Measurements from ENCODE around the gene TCF19. TPM values are rescaled to one million over a fixed set of nuclear protein-coding genes. Genes with fewer than 3 reads are reported as not detected.
"Not testable (repeated sequence)": the region's sequence is repeated elsewhere in the genome, so short reads cannot be mapped to it uniquely, and the experiment has no call there.

The TCF19 gene
- total RNA-seq, 1 experiment from 2014 or later, result 18.8 TPM

DNA sequence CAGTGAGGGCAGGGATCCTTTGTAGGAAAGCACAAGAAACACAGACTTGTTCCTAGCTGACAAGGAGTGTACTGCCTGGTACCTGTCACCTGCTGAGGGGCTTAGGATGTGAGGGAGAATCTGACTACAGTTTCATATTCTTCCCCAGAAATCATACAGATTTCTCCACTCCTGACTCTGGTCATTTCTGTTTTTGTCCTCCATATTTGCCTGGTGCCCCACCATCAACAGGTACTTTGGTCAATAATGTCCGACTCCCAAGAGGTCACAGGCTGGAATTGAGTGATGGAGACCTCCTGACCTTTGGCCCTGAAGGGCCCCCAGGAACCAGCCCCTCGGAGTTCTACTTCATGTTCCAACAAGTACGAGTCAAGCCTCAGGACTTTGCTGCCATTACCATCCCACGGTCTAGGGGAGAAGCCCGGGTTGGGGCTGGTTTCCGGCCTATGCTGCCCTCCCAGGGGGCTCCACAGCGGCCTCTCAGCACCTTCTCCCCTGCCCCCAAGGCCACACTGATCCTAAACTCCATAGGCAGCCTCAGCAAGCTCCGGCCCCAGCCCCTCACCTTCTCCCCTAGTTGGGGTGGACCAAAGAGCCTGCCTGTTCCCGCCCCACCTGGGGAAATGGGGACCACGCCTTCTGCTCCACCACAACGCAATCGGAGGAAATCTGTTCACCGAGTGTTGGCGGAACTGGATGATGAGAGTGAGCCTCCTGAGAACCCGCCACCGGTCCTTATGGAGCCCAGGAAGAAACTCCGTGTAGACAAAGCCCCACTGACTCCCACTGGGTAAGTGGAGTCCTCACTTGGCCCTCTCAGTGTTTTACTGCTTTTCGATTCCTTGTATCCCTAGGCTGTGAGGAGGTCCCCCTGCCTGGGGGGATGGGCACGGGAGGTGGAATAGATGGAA, 3.1 kb downstream of the TCF19 start:
- DNase-seq (ENCODE audit: low spot score), result no peak

DNA sequence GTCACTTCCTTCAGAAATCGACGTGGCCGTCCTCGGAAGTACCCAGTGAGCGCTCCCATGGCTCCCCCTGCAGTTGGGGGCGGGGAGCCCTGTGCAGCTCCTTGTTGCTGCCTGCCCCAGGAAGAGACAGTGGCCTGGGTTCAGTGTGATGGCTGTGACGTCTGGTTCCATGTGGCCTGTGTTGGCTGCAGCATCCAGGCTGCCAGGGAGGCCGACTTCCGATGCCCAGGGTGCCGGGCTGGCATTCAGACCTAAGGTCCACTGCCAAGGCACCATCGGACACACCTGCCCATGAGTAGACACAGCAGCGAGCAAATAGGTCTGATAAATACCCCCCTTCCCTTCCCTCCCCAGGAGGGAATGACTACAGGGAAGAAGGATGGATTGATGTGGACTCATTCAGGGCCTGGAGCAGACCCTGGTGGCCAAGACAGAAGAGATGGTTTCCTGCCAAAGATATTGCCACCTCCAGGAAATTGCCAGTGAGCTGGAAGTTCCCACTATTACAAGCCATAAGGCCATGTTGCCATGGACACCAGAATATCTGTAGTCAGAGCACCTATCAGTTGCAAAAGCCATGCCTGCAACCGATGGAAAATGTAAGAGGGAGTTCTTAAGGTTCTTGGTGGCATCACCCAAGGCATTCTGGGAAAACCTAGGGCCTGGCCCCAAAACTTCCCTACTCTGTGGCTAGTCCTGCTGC, 4.2 kb downstream of the TCF19 start:
- no peak for DNase-seq (ENCODE audit: low spot score)

DNA sequence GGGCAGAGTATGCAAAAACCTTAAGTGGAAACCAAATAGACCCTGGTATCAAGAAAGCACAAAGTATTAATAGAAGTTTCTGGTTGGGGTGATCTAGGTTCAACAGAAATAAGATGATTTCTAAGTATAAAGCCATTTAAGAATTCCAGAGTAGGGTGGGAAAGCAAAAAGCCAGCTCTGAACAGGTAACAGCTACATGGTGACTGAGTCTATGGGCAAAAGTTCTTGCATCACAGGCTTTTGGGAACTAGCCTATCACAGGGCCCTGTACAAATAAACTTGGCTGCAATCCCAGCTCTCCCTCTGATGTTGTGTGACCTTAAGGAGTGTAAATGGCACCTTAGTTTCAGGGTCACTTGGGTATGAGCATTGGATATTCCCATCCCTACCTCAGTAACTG, 5.5 kb downstream of the TCF19 start:
- DNase-seq (ENCODE audit: low spot score), result no peak

DNA sequence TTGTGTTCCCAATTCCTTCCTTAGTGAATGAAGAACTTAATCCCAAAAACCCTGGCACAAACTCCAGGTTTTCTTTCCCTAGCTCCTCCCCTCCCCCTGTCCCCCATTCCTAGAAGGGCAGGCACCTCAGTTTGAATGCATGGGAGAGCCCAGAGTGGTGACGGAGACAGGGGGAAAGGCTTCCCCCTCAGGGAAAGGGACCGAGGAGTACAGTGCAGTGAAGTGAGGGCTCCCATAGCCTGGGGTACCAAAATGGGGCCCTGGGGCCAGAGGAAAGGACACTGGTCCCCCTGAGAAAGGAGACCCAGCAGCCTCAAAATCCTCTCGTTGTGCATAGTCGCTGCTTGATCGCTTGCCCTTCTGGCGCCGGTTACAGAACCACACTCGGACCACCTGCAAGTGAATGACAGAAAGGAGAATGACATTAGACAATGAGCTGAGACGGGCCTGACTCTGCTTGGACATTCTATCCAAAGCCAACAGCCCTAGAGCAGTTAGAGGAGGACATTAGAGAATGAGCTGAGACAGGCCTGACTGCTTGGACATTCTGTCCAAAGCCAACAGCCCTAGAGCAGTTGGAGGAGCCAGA, 6.2 kb downstream of the TCF19 start:
- DNase-seq (ENCODE audit: low spot score), result not testable (repeated sequence)

DNA sequence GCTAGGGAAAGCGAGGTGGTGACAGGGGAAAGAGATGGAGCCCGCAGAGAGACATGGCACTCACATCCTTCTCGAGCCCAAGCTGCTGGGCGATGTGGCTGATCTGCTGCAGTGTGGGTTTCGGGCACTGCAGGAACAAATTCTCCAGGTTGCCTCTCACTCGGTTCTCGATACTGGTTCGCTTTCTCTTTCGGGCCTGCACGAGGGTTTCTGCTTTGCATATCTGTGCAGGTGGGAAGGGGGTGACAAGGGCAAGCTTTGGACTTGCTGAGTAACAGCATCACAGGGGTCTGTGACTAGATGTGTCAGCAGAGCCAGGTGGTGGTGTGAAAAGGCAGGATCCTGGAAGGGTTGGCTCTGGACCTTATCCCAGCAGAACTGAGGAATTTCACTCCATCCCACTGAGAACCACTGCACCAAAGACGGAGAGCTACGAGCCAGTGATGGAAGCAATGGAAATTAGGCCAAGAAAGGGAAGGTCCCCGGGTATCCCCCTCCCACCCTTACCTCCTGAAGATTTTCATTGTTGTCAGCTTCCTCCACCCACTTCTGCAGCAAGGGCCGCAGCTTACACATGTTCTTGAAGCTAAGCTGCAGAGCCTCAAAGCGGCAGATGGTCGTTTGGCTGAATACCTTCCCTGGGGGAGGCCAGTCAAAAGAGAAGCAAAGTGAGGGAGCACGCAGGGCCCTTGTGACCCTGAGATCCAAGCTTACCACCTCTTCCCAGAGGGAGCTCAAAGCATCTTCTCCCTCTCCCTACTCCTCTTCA, 6.9 kb downstream of the TCF19 start:
- DNase-seq (ENCODE audit: low spot score), result not testable (repeated sequence)

DNA sequence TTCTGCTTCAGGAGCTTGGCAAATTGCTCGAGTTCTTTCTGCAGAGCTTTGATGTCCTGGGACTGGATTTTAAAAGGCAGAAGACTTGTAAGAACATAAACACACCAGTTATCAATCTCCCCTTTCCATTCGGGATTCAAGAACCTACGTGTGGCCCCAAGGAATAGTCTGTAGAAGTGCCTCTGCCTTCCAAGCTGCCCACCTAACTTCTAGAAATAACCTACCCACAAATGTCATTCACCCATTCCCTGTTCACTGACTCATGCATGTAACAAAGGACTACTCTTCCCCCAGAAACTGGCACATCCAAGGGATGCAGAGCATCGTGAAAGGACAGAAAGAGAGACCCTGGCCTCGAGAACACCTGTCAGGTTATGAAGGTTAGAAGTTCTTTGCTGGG, 7.6 kb downstream of the TCF19 start:
- no peak for DNase-seq (ENCODE audit: low spot score)

DNA sequence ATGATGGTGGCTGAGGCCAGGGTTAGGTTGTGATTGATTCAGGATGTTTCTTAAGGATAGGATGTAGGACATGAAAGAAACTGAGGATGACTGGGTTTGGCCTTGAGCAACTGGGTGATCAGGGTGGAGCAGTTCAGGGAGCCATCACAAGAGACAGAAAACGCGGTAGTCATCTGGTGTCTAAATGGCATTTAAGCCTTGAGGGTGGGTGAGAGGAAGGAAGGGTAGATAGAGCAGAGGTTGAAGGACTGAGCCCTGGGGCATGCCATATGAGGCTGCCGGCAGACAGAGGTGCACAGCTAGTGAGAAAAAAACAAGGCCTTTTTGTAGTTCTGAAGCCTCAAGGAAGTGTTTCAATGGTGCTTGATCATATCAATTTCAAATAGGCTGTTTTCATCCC, 10.2 kb downstream of the TCF19 start:
- no peak for DNase-seq (ENCODE audit: low spot score)

DNA sequence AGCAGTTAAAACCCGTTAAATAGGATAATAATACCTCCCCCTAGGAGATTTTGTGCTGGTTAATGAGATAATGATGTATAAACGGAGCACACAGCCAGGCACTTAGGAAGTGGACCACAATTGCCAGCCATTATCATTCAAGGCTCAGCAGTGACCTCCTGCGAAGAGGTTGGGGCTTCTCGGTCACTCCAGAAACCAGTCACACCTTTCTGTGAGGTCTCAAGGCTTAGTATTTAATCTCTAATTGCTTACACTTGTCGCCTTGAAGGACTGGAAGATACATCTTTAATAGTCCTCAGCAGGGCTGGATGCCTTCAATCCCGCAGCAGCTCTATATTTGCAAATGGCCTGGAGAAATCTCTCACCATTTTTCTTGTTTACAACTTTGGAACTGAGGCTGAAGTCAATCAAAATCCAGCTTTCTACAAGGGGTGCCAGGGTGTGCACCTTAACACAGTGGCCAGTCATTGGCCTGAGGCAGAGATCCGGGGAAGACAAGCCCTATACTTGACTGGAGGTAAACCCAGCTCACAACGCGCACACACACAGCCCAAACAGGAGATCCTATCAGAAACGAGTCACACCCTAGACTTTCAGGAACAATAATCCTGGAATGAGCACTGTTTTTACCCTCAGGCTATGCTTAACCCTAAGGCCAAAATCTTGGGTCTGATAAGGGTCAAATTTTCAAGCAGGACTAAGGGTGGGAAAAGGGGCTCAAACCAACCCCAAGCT, 10.9 kb downstream of the TCF19 start:
- DNase-seq (ENCODE audit: low spot score), result no peak

DNA sequence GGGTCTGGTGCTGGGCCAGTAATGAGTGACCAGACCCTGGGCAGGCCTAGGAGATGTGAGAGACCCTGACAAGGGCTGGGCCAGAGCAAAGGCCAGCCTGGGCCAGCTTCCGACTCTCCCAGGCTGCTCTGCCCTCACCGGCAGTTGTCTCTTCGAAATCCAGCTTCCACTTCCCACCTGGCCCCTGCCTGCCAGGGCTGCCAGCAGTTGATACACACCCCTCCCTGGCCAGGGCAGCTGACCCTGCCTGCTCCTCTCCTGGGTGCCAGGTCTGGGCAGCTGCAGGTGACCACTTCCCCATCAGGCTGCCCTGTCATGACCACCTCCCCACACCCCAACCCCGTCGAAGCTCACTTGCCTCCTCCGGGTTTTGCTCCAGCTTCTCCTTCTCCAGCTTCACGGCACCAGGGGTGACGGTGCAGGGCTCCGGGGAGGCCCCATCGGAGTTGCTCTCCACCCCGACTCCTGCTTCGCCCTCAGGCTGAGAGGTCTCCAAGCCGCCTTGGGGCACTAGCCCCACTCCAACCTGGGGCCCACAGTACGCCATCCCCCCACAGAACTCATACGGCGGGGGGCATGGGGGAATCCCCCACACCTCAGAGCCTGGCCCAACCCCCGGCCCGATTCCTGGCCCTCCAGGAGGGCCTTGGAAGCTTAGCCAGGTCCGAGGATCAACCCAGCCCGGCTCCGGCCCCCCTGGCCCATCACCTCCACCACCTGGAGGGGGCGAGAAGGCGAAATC, 11.6 kb downstream of the TCF19 start:
- DNase-seq (ENCODE audit: low spot score), result not testable (repeated sequence)

DNA sequence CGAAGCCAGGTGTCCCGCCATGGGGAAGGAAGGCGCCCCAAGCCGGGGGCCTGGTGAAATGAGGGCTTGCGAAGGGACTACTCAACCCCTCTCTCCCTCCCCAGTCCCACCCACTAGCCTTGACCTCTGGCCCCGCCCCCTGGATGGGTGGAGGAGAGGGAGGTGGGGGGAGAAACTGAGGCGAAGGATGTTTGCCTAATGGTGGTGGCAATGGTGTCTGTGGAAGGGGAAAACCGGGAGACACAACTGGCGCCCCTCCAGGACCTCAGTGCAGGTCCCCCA, 12.2 kb downstream of the TCF19 start, which contains the start of gene POU5F1:
Gene POU5F1 (minus strand): TSS at position 83 of the 282 bp plus-strand sequence. CDS start 62 bp downstream, at position 21.
- no peak for DNase-seq (ENCODE audit: low spot score)

DNA sequence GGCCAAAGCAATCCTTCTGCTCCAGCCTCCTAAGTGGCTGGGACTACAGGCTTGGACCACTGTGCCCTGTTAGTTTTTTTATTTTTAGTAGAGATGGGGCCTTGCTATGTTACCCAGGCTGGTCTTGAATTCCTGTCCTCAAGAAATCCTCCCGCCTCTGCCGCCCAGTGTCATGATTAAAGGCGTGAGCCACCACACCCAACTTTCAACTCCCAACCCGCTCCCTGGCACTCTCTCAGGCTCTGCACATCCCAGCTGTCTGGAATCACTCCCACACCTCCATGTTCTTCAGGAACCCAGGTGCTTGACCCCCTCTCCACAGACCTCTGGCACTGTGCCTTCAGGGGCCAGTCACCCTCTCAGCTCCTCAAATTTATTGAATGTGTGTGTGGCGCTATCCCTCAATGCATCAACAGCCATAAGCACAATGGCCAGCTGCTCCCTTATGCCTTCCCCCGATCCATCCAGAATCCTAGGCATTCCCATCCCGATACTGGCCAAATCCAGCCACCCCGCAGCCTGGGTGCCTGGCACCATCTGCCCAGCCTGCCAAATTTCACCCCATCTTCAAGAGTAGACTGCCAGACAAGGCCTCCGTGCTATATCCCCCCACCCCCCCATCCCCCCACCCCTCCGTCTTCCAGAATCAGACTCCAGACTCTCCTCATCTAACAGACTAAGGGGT, 12.7 kb downstream of the TCF19 start:
- no peak for DNase-seq (ENCODE audit: low spot score)

DNA sequence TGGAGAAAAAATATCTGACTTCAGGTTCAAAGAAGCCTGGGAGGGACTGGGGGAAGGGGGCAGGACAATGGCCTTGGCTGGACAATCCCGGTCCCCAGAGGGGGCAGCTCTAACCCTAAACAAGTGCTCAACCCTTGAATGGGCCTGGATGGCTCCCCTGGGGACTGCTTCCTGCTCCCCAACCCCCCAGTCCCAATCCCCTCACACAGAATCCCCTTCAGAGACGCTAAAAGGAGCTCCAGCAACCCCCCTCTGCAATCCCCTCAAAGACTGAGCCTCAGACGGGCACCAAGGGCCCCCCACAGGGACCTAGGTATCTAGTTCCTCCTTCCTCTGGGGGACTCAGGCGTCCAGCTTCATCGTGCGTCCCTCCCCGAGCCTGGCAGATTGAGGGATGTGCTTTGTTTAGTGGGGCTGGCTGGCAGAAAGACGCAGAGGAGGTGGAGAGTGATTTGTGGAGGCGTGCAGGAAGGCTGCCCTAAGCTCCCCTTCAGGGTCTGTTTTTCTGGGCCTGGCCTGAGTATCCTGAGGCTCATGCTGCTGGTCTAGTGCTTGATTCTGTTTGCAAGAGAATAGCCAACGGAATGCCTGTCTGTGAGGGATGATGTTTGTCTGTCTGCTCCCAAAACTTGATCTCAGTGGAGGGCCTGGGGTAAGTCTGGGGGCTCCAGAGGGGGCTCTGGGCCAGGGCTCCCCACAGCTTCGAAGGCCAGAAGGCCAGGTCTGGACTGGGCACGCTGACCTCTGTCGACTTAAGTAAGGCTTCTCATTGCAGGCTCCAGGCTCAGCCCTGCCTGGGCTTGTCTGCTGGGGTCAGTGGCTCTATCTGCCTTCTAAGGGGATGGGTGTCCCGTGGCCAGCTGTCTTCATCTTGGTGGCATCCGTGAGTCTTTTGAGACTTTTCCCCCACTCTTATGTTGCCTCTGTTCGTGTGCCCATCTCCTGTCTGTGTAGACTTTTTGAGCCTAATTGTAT, 13.8 kb downstream of the TCF19 start:
- DNase-seq (ENCODE audit: low spot score), result no peak

DNA sequence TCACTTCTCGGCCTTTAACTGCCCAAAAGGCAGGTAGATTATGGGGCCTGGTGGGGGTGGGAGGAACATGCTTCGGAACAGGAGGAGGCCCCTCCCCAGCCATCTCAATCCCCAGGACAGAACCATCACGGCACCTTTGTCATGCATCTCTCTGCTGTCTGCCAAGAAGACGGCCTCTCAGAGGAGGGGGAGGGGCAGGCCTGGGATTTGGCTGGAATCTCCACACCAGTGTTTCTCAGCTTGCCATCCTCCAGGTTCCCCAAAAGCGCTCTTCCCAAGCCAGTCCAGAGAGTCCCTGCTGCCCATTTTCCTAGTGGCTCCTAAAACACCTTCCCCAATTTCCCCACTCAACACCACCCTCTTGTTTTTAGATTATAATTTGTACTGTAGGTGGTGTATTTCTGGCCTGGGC, 14.6 kb downstream of the TCF19 start:
- DNase-seq (ENCODE audit: low spot score), result no peak

DNA sequence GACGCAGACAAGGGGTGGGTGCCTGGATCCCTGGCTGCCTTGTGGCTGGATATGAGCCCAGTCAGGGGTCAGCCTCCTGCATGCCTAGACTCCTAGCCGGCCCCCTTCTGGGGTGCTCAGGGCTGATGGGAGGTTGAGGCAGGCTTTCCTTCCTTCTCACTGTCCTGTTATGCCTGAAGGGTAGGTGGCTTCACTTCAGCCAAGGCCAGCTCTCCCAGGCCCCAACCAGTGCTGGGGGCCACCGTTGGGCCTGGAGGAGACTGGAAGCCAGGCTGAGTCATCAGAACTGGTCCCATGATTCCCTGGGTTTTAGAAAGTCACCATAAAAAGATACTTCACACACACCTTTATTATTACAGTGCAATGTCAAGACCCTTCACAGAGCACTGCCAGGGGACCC, 15.0 kb downstream of the TCF19 start:
- no peak for DNase-seq (ENCODE audit: low spot score)

DNA sequence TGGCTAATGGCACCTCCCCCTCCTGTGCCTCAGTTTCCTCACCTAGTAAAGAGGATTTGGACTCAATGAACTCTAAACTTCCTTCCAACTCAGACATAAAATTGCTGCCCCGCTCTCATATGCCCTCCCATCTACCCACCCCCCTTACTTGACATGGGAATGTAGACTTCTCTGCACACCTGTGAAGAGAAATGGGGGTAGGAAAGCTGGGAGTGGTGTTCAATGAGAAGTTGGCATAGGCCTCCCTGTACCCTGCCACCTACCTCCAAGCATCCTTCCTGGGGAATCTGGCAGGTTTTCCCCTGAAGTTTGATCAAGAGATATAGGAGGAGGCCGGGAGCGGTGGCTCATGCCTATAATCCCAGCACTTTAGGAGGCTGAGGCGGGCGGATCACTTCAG, 16.0 kb downstream of the TCF19 start:
- no peak for DNase-seq (ENCODE audit: low spot score)

DNA sequence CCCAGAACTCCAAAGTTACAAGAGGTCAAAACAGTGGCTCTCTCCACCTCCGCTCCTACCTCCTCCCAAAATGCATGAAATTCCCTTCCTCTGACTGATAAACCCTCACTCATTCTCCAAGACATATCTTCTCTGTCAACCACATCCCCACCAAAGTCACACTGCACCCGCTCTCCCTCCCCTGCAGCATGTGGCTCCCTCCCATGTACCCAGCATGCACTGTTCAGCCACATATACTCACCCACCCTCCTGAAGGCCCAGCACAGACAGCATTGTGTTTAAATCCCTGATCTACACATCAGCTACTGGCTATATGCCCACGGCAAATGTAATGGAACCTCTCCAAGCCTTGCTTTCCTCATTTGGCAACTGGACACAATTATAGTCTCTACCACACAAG, 17.6 kb downstream of the TCF19 start:
- DNase-seq (ENCODE audit: low spot score), result peak; percentile 21

DNA sequence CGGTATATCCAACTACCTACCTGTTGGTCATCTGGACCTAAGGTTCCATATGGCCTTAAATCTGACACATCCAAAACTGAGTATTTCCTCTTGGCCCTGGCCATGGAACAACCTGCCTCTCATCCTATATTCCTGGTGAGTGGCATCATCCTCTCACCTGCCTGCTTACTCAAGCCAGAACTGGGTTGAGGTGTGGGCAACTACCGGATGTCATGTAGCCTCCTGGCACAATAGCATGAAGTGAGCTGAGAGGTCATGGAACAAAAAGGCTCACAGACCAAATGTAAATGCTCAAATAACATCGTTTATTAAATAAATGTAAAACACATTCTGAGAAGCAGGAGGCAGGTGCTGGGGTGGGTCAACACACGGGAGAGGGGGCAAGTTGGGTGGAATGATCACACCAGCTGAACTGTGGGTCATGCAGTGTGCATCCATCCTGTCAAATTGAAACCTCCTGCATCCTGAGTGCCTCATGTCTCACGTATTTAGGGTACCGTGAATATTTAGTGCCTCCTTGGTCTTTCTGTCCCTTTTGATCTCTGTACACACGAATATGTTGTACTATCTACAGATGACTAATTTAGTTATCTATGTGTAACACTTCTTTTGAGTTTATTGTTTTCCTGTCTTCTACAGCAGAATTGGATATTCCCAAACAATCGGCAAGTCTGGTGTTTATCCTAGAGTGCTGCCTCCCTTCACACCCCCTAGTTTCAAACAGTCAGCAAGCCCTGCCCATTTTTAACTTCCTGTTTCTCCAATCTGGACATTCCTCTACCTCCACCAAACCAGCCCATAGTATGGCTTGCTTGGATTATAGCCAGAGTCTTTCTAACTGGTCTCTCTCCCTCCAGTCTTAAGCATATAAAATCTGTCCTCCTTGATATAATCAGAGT, 20.0 kb downstream of the TCF19 start:
- DNase-seq (ENCODE audit: low spot score), result no peak

DNA sequence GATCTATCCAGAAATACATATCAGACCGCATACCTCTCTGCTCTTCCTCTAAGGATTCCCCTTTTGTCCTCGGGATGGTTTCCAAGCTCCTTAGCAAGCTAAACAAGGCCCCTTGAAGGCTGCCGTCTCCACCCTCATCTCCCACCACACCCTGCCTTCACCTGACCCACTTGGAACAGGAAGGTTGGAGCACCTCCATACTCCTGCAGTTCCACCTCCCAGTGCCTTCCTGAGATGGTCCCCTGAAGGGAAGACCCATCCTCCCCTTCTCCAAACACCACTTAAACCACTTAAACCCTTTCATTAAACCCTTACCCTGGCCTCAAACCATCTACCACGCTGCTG, 20.6 kb downstream of the TCF19 start:
- DNase-seq (ENCODE audit: low spot score), result no peak
